Heart right ventricle (tissue), 16 donors: ENCODE measurements around the gene CXCL1. TPM values are rescaled to one million over a fixed set of nuclear protein-coding genes. Genes with fewer than 3 reads are reported as not detected.

ENCODE experiments used
- ATAC-seq, 8 donors: fragments of 200-7000 bp; cut with Tn5 transposase; one replicate each; pipeline ENCODE4 v1.9.1; 2020; ENCODE audit warnings: mild to moderate bottlenecking in 8 of 8, moderate library complexity in 8 of 8, moderate number of reproducible peaks in 1 of 8
- DNase-seq, 2 donors: peaks; one replicate each; pipeline ENCODE4 v3.0.0-alpha.2; 2020
- H3K27ac ChIP-seq, 10 donors: fragments of 200-600 bp; sonication (generic) in 2 of 10; one replicate each; pipeline versions ENCODE4 v1.5.0 to v1.8.0; 2020 to 2022; ENCODE audit warnings: mild to moderate bottlenecking in 3 of 10
- H3K27me3 ChIP-seq, 7 donors: fragments of 200-600 bp; one replicate each; pipeline ENCODE4 v1.8.0; 2021 to 2022; ENCODE audit warnings: mild to moderate bottlenecking in 2 of 7
- H3K36me3 ChIP-seq, 9 donors: fragments of 200-600 bp; sonication (generic) in 1 of 9; one replicate each; pipeline versions ENCODE4 v1.5.0 to v1.8.0; 2020 to 2022; ENCODE audit warnings: mild to moderate bottlenecking in 2 of 9
- H3K4me1 ChIP-seq, 9 donors: fragments of 200-600 bp; sonication (generic) in 1 of 9; one replicate each; pipeline versions ENCODE4 v1.5.0 to v1.8.0; 2020 to 2022; ENCODE audit warnings: mild to moderate bottlenecking in 4 of 9
- H3K4me3 ChIP-seq, 10 donors: fragments of 200-600 bp; sonication (generic) in 2 of 10; one replicate each; pipeline versions ENCODE4 v1.5.0 to v1.8.0; 2020 to 2022; ENCODE audit warnings: mild to moderate bottlenecking in 7 of 10, moderate library complexity in 2 of 10
- H3K9me3 ChIP-seq, 11 donors: fragments of 200-600 bp in 10 of 11; sonication (generic) in 2 of 11; one replicate each; pipeline versions ENCODE4 v1.5.0 to v1.8.0; 2013 to 2022; ENCODE audit warnings: mild to moderate bottlenecking in 2 of 11, control low read depth in 1 of 11, moderate library complexity in 1 of 11
- WGBS, 2 donors: extraction: QIAGEN DNeasy Blood & Tissue Kit; methylation state at CpG; one replicate each; pipeline ENCODE4 v1.1.7; 2013; ENCODE audit warnings: inconsistent platforms in 1 of 2; 5-methylcytosine and 5-hydroxymethylcytosine counted together
- intact Hi-C, 10 donors: fragments of 100-400 bp; cut with DNase I; formaldehyde crosslinking; loops; one replicate each; pipeline versions ENCODE4 v1.11.1 to v1.14.2; 2022
- polyA plus RNA-seq, 2 donors: library from polyadenylated mRNA; stranded (reverse); fragments of 200-250 nt; gene quantifications; one replicate each; pipeline ENCODE4 v1.2.3, GENCODE V29; 2013
- total RNA-seq, 10 donors: library from RNA; stranded (reverse); fragmentation: NEBNext Ultra II Directional in 3 of 10; extraction: Animal tissue kit (Norgen Biotek cat#: 25700) in 3 of 10; gene quantifications; one replicate each; pipeline versions ENCODE4 v1.2.1 to v1.2.4, GENCODE V29; 2021 to 2023
- TF ChIP-seq, protein P1 (sequence below), 9 donors: fragments of 200-600 bp; sonication (generic) in 2 of 9; IDR thresholded peaks; one replicate each; pipeline versions ENCODE4 v1.5.0 to v1.8.0; 2021 to 2022; ENCODE audit warnings: antibody characterized with exemption in 9 of 9, mild to moderate bottlenecking in 5 of 9, moderate library complexity in 1 of 9
- donor health status: Arrhythmogenic right ventricular cardiomyopathy.
- donor health status: ischemic (EF 13 %, LVEDD 7.1; RV severe dilation, severe dysfunction).
- donor health status: healthy with polysubstance abuse.
- donor health status: DM: no; HTN: yes; CAD: no.
- donor health status: DM: no; HTN: no; CAD: no.
- donor health status: ischemic (EF 25% LVEDD 6.9; RV normal size, moderate dysfunction).
- donor health status: ischemic (EF 25% LVEDD 5.7; RV mildly dilated, moderate dysfunction).
- donor health status: healthy.
- donor health status: DM: yes; HTN: yes; CAD: no.
- donor health status: Ischemic cardiomyopathy.
- donor health status: ischemic (EF 35%, LVEDD 5.7; RV mildly dilated, moderate dysfunction).
- donor health status: nonischemic (EF 11% LVEDD 7.7; RV severe dilation, severe dysfunction).
- donor health status: DM: yes; HTN: yes; CAD: no.
- donor health status: PGD.
- donor health status: ischemic (EF 29% LVEDD 5.4; RV normal size, mild dysfunction).
- donor health status: nonischemic (EF 23%, LVEDD 6.1; RV moderate dilation, normal function).

Gene CXCL1
- total and polyA plus RNA-seq, 12 donors = 0.30 to 15.0 (median 1.5) TPM

DNA sequence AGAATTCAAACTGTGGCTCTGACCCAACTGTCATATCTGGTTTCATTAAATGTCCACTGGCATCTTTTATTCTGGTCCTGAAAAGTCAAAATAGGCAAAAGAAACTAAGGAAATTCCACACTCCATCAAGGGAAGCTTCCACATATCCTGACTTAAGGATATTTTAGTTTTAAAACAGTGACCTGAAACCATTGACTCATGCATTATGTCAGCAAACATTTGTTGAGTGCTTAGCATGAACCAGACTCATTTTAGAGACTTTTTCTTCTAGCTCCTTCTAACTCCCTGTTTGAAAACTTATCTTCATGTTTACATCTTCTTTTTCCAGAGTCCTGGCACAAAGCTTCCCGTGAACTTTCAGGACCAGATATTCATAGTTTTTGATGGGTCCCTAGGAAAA is 6.9 kb upstream of the CXCL1 start:
- TF ChIP-seq, protein P1, sequence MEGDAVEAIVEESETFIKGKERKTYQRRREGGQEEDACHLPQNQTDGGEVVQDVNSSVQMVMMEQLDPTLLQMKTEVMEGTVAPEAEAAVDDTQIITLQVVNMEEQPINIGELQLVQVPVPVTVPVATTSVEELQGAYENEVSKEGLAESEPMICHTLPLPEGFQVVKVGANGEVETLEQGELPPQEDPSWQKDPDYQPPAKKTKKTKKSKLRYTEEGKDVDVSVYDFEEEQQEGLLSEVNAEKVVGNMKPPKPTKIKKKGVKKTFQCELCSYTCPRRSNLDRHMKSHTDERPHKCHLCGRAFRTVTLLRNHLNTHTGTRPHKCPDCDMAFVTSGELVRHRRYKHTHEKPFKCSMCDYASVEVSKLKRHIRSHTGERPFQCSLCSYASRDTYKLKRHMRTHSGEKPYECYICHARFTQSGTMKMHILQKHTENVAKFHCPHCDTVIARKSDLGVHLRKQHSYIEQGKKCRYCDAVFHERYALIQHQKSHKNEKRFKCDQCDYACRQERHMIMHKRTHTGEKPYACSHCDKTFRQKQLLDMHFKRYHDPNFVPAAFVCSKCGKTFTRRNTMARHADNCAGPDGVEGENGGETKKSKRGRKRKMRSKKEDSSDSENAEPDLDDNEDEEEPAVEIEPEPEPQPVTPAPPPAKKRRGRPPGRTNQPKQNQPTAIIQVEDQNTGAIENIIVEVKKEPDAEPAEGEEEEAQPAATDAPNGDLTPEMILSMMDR (IDR thresholded peaks at IDR 0.05) = no peak
- DNase-seq (no peak), ATAC-seq (no peak)
- WGBS, 2 donors = 79 to 82% methylated on average over 1 of the region's 1 CpG
- Histone ChIP-seq H3K9me3 (no peaks in the 10 kb centered on the region), H3K4me3 (no peak overlapping the region), H3K27ac (no peak overlapping the region), H3K4me1 (peaks cover 0 to 10% (median 0%) of the 10 kb centered on the region in 9 donors), H3K36me3 (no peaks in the 10 kb centered on the region), H3K27me3 (peaks cover 0 to 9% (median 0%) of the 10 kb centered on the region in 7 donors)
- intact Hi-C loops = loop anchor here in 4 of 10 donors (10.0 kb wide), 2 partner anchors 98 to 128 kb away; no protein-coding TSS in a partner anchor

DNA sequence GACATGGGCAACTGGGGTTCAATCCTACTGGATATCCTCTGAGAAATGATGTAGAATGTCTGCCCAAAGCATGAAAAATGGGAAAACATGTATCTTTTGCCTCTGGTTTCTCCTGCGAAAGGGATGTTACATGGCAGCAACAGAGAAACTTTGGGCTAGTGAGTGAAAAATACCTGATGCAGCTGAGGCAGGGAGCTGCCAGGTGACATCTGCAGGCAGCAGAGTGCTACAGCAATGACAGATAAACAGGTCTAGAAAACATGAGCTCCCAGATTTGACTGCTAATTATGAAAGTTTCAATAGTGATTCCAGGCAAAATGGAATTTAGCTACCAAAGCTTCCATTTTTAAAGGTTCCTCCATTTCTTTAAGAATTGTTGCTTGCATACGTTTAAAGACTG is 4.8 kb upstream of the CXCL1 start:
- intact Hi-C loops = loop anchor here in 4 of 10 donors (10.0 kb wide), 2 partner anchors 100 to 130 kb away; no protein-coding TSS in a partner anchor
- H3K27me3 ChIP-seq = peaks cover 0 to 19% (median 0%) of the 10 kb centered on the region in 7 donors
- no peak for DNase-seq
- H3K36me3 ChIP-seq = no peaks in the 10 kb centered on the region
- ATAC-seq = no peak
- H3K27ac ChIP-seq = peak overlapping the region in 1 of 10 donors; percentile 20
- H3K4me3 ChIP-seq = no peak overlapping the region
- TF ChIP-seq, protein P1 (IDR thresholded peaks at IDR 0.05) = peak in 5 of 9 donors; percentile 8 to 33 (median 16)
- no peaks in the 10 kb centered on the region for H3K9me3 ChIP-seq
- peaks cover 0 to 13% (median 5%) of the 10 kb centered on the region in 9 donors for H3K4me1 ChIP-seq
- 69 to 71% methylated on average over 2 of the region's 2 CpGs for WGBS, 2 donors

DNA sequence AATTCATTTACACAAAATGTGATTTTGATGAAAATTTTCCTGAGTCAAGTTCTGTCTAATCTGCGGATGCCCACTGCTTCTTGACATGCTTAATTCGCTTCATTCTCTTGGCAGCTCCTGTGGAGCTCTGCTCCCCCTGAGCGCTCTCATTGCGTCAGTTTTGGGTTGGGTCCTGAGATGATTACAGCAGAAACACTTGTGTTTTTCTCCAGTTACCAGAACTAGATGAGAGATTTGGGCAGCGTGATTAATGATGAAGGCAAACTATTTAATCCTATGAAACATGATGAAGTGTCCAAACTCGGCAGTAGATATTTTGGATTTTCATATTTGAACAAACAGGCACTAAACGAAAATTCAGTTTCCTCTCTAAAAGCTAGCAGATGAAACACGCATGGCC is 4.2 kb upstream of the CXCL1 start:
- no peak overlapping the region for H3K4me3 ChIP-seq
- intact Hi-C loops = loop anchor here in 4 of 10 donors (10.0 kb wide), 2 partner anchors 100 to 130 kb away; no protein-coding TSS in a partner anchor
- H3K27ac ChIP-seq = no peak overlapping the region
- DNase-seq = no peak
- TF ChIP-seq, protein P1 (IDR thresholded peaks at IDR 0.05) = no peak
- peaks cover 0 to 19% (median 11%) of the 10 kb centered on the region in 9 donors for H3K4me1 ChIP-seq
- no peaks in the 10 kb centered on the region for H3K9me3 ChIP-seq
- no peaks in the 10 kb centered on the region for H3K36me3 ChIP-seq
- peaks cover 0 to 19% (median 5%) of the 10 kb centered on the region in 7 donors for H3K27me3 ChIP-seq
- WGBS, 2 donors = 84 to 91% methylated on average over 8 of the region's 8 CpGs
- ATAC-seq = no peak

DNA sequence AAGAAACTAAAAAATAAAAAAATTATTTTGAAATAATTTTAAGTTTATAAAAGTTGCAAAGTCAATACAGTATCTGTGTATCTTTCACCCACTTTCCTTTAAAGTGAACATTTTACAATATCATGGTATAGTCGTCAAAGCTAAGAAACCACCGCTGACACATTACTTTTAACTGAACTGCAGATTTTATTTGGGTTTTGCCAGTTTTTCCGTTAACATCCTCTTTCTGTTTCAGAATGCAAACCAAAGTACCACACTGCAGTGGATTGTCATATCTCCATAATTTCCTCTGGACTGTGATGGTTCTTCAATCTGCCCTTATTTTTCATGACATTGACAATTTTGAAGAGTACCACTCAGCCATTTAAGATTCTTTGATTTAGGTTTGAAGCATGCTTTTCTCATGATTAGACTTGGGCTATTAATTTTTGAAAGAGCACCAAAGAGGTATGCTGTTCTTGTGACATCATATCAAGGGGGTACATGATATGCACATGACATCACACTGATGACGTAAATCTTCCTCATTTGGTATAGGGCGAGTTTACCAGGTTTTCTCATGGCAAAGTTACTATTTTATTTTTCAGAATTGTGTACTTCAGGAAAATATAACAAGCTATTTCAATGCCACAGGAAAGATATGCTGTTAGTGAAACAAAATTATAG is 3.6 kb upstream of the CXCL1 start:
- peaks cover 0 to 23% (median 11%) of the 10 kb centered on the region in 9 donors for H3K4me1 ChIP-seq
- intact Hi-C loops = loop anchor here in 4 of 10 donors (10.0 kb wide), 2 partner anchors 101 to 131 kb away; no protein-coding TSS in a partner anchor
- DNase-seq (no peak), ATAC-seq (no peak)
- H3K27me3 ChIP-seq = peaks cover 0 to 19% (median 5%) of the 10 kb centered on the region in 7 donors
- no peak overlapping the region for H3K27ac ChIP-seq
- no peaks in the 10 kb centered on the region for H3K36me3 ChIP-seq
- H3K4me3 ChIP-seq = no peak overlapping the region
- H3K9me3 ChIP-seq = no peaks in the 10 kb centered on the region
- TF ChIP-seq, protein P1 (IDR thresholded peaks at IDR 0.05) = no peak
- 71 to 76% methylated on average over 5 of the region's 5 CpGs for WGBS, 2 donors
